Astrocyte (in vitro differentiated cells and primary cell): ENCODE data around the gene RBM14. TPM values are rescaled to one million over a fixed set of nuclear protein-coding genes. Genes with fewer than 3 reads are reported as not detected.

ENCODE experiments used
- DNase-seq: peaks from one replicate; pipeline ENCODE4 v3.0.0-alpha.2; 2010; ENCODE audit warnings: low read depth
- FAIRE-seq: peaks from 2 replicates; lab custom pipeline; 2011; peaks lifted over from hg19 to GRCh38; lab: Jason Lieb, UNC
- H2AFZ ChIP-seq: 2 replicates; pipeline ENCODE4 v1.6.0; 2012; ENCODE audit warnings: low read depth, low read length, inconsistent platforms
- H3K27ac ChIP-seq: 2 replicates; pipeline ENCODE4 v1.5.1; 2011; ENCODE audit warnings: low read depth, low read length, inconsistent platforms
- H3K27me3 ChIP-seq: 2 replicates; pipeline ENCODE4 v1.6.0; 2011; ENCODE audit warnings: low read length, inconsistent platforms; ENCODE audit not compliant: insufficient read depth
- H3K36me3 ChIP-seq: 2 replicates; pipeline ENCODE4 v1.5.1; 2011; ENCODE audit warnings: low read length, inconsistent platforms; ENCODE audit not compliant: insufficient read depth
- H3K4me1 ChIP-seq: 2 replicates; pipeline ENCODE4 v1.5.1; 2011; ENCODE audit warnings: low read length, inconsistent platforms; ENCODE audit not compliant: insufficient read depth
- H3K4me2 ChIP-seq: 2 replicates; pipeline ENCODE4 v1.6.0; 2012; ENCODE audit warnings: low read length, inconsistent platforms
- H3K4me3 ChIP-seq: 2 replicates; pipeline ENCODE4 v1.5.1; 2011; ENCODE audit warnings: low read depth, mild to moderate bottlenecking, low read length, inconsistent platforms; ENCODE audit not compliant: insufficient read depth
- H3K79me2 ChIP-seq: 2 replicates; pipeline ENCODE4 v1.6.0; 2012; ENCODE audit warnings: mild to moderate bottlenecking, low read length, inconsistent platforms; ENCODE audit not compliant: insufficient read depth
- H3K9ac ChIP-seq: 2 replicates; pipeline ENCODE4 v1.6.0; 2012; ENCODE audit warnings: mild to moderate bottlenecking, low read length, inconsistent platforms
- H3K9me3 ChIP-seq: 2 replicates; pipeline ENCODE4 v1.5.1; 2012; ENCODE audit warnings: low read depth, mild to moderate bottlenecking, low read length, inconsistent platforms; ENCODE audit not compliant: insufficient read depth
- H4K20me1 ChIP-seq: 2 replicates; pipeline ENCODE4 v1.6.0; 2012; ENCODE audit warnings: low read length, inconsistent platforms; ENCODE audit not compliant: insufficient read depth
- H3K27ac Mint-ChIP-seq: one replicate; pipeline ENCODE4 v1.8.0; 2021; ENCODE audit warnings: mild to moderate bottlenecking, mixed read lengths; ENCODE audit not compliant: unreplicated experiment
- H3K27me3 Mint-ChIP-seq: one replicate; pipeline ENCODE4 v1.8.0; 2021; ENCODE audit warnings: low read depth, mixed read lengths; ENCODE audit not compliant: unreplicated experiment
- H3K36me3 Mint-ChIP-seq: one replicate; pipeline ENCODE4 v1.8.0; 2021; ENCODE audit warnings: low read depth, mixed read lengths; ENCODE audit not compliant: unreplicated experiment
- H3K4me1 Mint-ChIP-seq: one replicate; pipeline ENCODE4 v1.8.0; 2021; ENCODE audit warnings: low read depth, mixed read lengths; ENCODE audit not compliant: unreplicated experiment
- H3K4me3 Mint-ChIP-seq: one replicate; pipeline ENCODE4 v1.8.0; 2021; ENCODE audit warnings: mild to moderate bottlenecking, moderate library complexity, mixed read lengths; ENCODE audit not compliant: unreplicated experiment
- H3K9me3 Mint-ChIP-seq: one replicate; pipeline ENCODE4 v1.8.0; 2021; ENCODE audit warnings: mild to moderate bottlenecking, mixed read lengths; ENCODE audit not compliant: unreplicated experiment
- EZH2 ChIP-seq: IDR thresholded peaks from 2 replicates; pipeline ENCODE4 v1.6.1; 2012; ENCODE audit warnings: mild to moderate bottlenecking, low read length, inconsistent platforms; ENCODE audit not compliant: insufficient read depth
- total RNA-seq: library from RNA; stranded (reverse); gene quantifications from 2 replicates; pipeline ENCODE4 v1.2.1, GENCODE V29; 2021
- TF ChIP-seq, protein P1 (sequence below): IDR thresholded peaks from 2 replicates; pipeline ENCODE4 v1.5.1; 2011; ENCODE audit warnings: low read depth, mild to moderate bottlenecking, inconsistent platforms, low read length, moderate library complexity; ENCODE audit not compliant: insufficient read depth

The RBM14 gene
- total RNA-seq, 1 donor from 2014 or later: 59.7 TPM

DNA sequence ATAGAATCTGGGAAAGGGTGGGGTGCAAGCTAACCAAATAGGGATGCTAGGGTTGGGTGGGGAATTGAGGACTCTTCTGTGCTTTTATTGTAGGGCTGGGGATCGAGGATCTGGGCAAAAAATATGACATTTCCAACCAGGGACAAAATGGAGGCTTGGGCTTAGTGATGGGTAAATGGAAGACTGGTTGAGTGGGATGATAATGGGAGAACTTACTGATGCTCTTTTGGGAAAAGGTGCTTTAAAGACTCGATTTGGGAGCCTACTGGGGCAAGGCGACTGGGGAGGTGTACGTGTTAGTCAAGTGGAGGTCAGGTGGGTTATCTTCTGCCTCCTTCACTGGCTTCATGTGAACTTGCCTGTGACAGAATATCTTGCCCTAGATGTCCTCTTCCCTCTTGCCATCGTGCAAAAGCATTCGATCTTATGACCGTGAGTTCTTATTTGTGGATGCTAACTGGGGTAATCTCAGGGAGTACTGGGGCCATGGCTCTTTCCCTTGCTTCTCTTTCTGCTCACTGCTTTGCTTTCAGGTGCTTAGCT, 11.7 kb downstream of the RBM14 start:
- peaks cover 40% of the 10 kb centered on the region for H3K36me3 Mint-ChIP-seq
- peaks cover 57% of the 10 kb centered on the region for H3K36me3 ChIP-seq
- H3K27ac Mint-ChIP-seq: no peak overlapping the region

DNA sequence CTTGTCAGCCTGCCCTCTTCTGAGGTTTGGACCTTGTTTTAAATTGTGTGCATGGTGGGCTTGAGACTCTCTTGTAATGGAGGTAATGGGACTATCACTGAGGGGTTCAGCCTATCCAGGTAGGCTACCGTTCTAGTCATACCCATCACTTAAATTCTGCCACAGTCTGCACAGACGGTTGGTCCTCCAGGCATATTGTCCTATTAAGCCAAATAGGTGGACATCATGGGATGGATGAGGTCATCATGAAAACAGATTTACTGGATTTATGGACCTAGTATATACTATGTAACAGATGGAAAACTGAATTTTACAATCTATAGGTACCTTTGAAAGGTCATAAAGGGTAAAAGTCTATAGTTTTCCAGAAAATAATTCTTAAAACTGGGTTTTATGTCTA, 12.9 kb downstream of the RBM14 start:
- no peak for DNase-seq
- H3K4me1 ChIP-seq: no peaks in the 10 kb centered on the region
- no peaks in the 10 kb centered on the region for H3K27me3 ChIP-seq
- H2AFZ ChIP-seq: no peak overlapping the region
- no peak for FAIRE-seq
- H3K79me2 ChIP-seq: peaks cover 100% of the 10 kb centered on the region
- no peak overlapping the region for H3K4me3 ChIP-seq
- TF ChIP-seq, protein P1, sequence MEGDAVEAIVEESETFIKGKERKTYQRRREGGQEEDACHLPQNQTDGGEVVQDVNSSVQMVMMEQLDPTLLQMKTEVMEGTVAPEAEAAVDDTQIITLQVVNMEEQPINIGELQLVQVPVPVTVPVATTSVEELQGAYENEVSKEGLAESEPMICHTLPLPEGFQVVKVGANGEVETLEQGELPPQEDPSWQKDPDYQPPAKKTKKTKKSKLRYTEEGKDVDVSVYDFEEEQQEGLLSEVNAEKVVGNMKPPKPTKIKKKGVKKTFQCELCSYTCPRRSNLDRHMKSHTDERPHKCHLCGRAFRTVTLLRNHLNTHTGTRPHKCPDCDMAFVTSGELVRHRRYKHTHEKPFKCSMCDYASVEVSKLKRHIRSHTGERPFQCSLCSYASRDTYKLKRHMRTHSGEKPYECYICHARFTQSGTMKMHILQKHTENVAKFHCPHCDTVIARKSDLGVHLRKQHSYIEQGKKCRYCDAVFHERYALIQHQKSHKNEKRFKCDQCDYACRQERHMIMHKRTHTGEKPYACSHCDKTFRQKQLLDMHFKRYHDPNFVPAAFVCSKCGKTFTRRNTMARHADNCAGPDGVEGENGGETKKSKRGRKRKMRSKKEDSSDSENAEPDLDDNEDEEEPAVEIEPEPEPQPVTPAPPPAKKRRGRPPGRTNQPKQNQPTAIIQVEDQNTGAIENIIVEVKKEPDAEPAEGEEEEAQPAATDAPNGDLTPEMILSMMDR: no peak
- H3K4me2 ChIP-seq: no peak overlapping the region
- no peak overlapping the region for H3K27ac ChIP-seq
- H4K20me1 ChIP-seq: peaks cover 92% of the 10 kb centered on the region
- no peaks in the 10 kb centered on the region for H3K9me3 Mint-ChIP-seq
- no peak overlapping the region for H3K4me3 Mint-ChIP-seq
- no peaks in the 10 kb centered on the region for H3K27me3 Mint-ChIP-seq
- no peaks in the 10 kb centered on the region for H3K9me3 ChIP-seq
- H3K9ac ChIP-seq: no peak overlapping the region
- peaks cover 50% of the 10 kb centered on the region for H3K36me3 ChIP-seq
- no peaks in the 10 kb centered on the region for H3K4me1 Mint-ChIP-seq
- H3K27ac Mint-ChIP-seq: no peak overlapping the region
- H3K36me3 Mint-ChIP-seq: peaks cover 38% of the 10 kb centered on the region

More for the DNA sequence above, 11.7 kb downstream of the RBM14 start:
- H3K27me3 ChIP-seq: no peaks in the 10 kb centered on the region
- H3K4me3 ChIP-seq: no peak overlapping the region
- no peak overlapping the region for H3K9ac ChIP-seq
- no peak overlapping the region for H3K4me3 Mint-ChIP-seq
- H3K79me2 ChIP-seq: peaks cover 100% of the 10 kb centered on the region
- no peak overlapping the region for H3K27ac ChIP-seq
- TF ChIP-seq, protein P1: no peak
- no peak for TF ChIP-seq EZH2
- H3K4me1 Mint-ChIP-seq: peaks cover 9% of the 10 kb centered on the region
- H3K27me3 Mint-ChIP-seq: no peaks in the 10 kb centered on the region
- peaks cover 94% of the 10 kb centered on the region for H4K20me1 ChIP-seq
- no peak for DNase-seq
- H2AFZ ChIP-seq: no peak overlapping the region
- no peaks in the 10 kb centered on the region for H3K9me3 ChIP-seq
- H3K9me3 Mint-ChIP-seq: no peaks in the 10 kb centered on the region
- H3K4me2 ChIP-seq: no peak overlapping the region
- FAIRE-seq: no peak
- H3K4me1 ChIP-seq: no peaks in the 10 kb centered on the region

DNA sequence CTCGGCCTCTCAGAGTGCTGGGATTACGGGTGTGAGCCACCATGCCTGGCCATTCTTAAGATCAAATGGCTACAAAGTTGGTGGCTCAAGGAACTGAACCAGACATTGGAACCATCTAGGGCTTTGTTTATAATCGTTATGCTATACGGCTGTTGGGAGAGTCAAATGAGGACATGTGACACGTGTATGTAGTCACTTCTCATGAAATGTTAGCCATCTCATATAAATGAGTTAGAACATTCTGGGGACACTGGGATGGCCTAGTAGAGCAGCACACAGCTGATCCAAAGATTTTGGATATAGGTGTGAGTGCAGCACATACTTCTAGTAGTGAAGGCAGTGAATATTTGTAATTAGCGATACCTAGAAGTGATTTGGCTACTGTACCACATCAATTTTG, 15.5 kb downstream of the RBM14 start:
- H3K4me1 Mint-ChIP-seq: no peaks in the 10 kb centered on the region

More for the DNA sequence above, 15.5 kb downstream of the RBM14 start:
- Histone ChIP-seq H4K20me1 (peaks cover 87% of the 10 kb centered on the region), H3K4me3 (no peak overlapping the region), H2AFZ (no peak overlapping the region), H3K79me2 (peaks cover 99% of the 10 kb centered on the region), H3K36me3 (peaks cover 35% of the 10 kb centered on the region), H3K9me3 (no peaks in the 10 kb centered on the region), H3K4me2 (no peak overlapping the region), H3K27ac (no peak overlapping the region), H3K27me3 (no peaks in the 10 kb centered on the region), H3K9ac (no peak overlapping the region), H3K4me1 (no peaks in the 10 kb centered on the region)
- H3K4me3 Mint-ChIP-seq: no peak overlapping the region
- no peaks in the 10 kb centered on the region for H3K9me3 Mint-ChIP-seq
- no peak for DNase-seq
- peaks cover 33% of the 10 kb centered on the region for H3K36me3 Mint-ChIP-seq
- TF ChIP-seq, protein P1: no peak
- TF ChIP-seq EZH2: no peak
- no peaks in the 10 kb centered on the region for H3K27me3 Mint-ChIP-seq
- no peak for FAIRE-seq
- H3K27ac Mint-ChIP-seq: no peak overlapping the region
